ENCODE measurements around the gene RHBDD1.

Gene RHBDD1

GRCh38 chr2:226888971-226889370 is 53.1 kb downstream of the RHBDD1 start:
- DNase-seq: no peak

GRCh38 chr2:226890286-226890685 is 54.4 kb downstream of the RHBDD1 start:
- no peak for DNase-seq

- DNase-seq: no peak
These were observed 56.1 kb downstream of the RHBDD1 start for GRCh38 chr2:226891780-226892590.

- no peak for DNase-seq
These were observed 56.9 kb downstream of the RHBDD1 start for GRCh38 chr2:226892729-226893128.

- no peak for DNase-seq
These were observed 57.4 kb downstream of the RHBDD1 start for GRCh38 chr2:226893216-226893615.

- DNase-seq: no peak
These were observed 58.9 kb downstream of the RHBDD1 start for GRCh38 chr2:226894752-226895151.

GRCh38 chr2:226895579-226895978 is 59.7 kb downstream of the RHBDD1 start:
- no peak for DNase-seq

- no peak for DNase-seq
These were observed 62.3 kb downstream of the RHBDD1 start for GRCh38 chr2:226898121-226898520.

GRCh38 chr2:226898897-226899296 is 63.0 kb downstream of the RHBDD1 start:
- DNase-seq: no peak

GRCh38 chr2:226902041-226902966 is 66.5 kb downstream of the RHBDD1 start:
- no peak for DNase-seq

GRCh38 chr2:226903179-226903578 is 67.3 kb downstream of the RHBDD1 start:
- DNase-seq: no peak

- no peak for DNase-seq
These were observed 68.7 kb downstream of the RHBDD1 start for GRCh38 chr2:226904592-226904991.

GRCh38 chr2:226905718-226906117 is 69.9 kb downstream of the RHBDD1 start:
- no peak for DNase-seq

GRCh38 chr2:226906163-226906693 is 70.4 kb downstream of the RHBDD1 start:
- DNase-seq: no peak

GRCh38 chr2:226909126-226909525 is 73.3 kb downstream of the RHBDD1 start:
- DNase-seq: no peak

GRCh38 chr2:226909836-226910235 is 74.0 kb downstream of the RHBDD1 start:
- no peak for DNase-seq

- DNase-seq: no peak
These were observed 74.5 kb downstream of the RHBDD1 start for GRCh38 chr2:226910384-226910783.

GRCh38 chr2:226911932-226912331 is 76.1 kb downstream of the RHBDD1 start:
- no peak for DNase-seq

- no peak for DNase-seq
These were observed 77.8 kb downstream of the RHBDD1 start for GRCh38 chr2:226913641-226914040.

GRCh38 chr2:226915846-226916360 is 80.0 kb downstream of the RHBDD1 start:
- DNase-seq: no peak

- no peak for DNase-seq
These were observed 80.8 kb downstream of the RHBDD1 start for GRCh38 chr2:226916669-226917068.

- no peak for DNase-seq
These were observed 96.6 kb downstream of the RHBDD1 start for GRCh38 chr2:226932443-226932842.

- no peak for DNase-seq
These were observed 98.8 kb downstream of the RHBDD1 start for GRCh38 chr2:226934546-226935201.
